ENCODE results near the gene SCML1. TPM values are rescaled to one million over a fixed set of nuclear protein-coding genes. Genes with fewer than 3 reads are reported as not detected.

SCML1 gene
- total RNA-seq, 2 experiments from 2014 or later, result 59.1 to 60.3 TPM

DNA sequence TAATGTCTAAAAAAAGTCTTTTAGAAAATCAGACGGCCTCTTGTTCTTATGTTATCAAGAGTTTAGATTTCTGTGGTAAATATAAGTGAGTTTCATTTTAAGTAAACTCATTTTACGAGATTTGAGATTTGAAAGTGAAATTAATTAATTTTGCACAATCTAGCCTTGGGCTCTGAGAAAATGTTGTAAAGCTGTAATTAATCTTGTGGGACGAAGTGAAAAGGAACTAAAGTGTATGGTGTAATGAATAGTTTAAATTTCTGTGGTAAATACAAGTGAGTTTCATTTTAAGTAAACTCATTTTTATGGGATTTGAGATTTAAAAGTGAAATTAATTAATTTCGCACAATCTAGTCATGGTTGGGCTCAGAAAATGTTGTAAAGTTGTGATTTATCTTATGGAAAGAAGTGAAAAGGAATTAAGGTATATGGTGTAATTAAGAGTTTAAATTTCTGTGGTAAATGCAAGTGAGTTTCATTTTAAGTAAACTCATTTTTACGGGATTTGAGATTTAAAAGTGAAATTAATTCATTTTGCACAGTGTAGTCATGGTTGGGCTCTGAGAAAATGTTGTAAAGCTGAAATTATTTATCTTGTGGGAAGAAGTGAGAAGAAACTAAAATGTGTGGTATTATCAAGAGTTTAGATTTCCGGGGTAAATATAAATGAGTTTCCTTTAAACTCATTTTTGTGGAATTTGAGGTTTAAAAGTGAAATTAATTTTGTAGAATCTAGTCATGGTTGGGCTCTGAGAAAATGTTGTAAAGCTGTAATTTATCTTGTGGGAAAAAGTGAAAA is 1.6 kb downstream of the SCML1 start:
- Mint-ChIP-seq H3K27ac (peak overlapping the region; percentile 89), H3K36me3 (ENCODE audit: low read depth) (peaks cover 14% of the 10 kb centered on the region), H3K4me3 (peak overlapping the region; percentile 92), H3K4me1 (ENCODE audit: low read depth) (peaks cover 56% of the 10 kb centered on the region), H3K27me3 (no peaks in the 10 kb centered on the region), H3K9me3 (no peaks in the 10 kb centered on the region)
- Histone ChIP-seq H3K4me3 (ENCODE audit: low read length) (peak overlapping the region; percentile 69), H3K36me3 (ENCODE audit: insufficient read depth, low read length) (no peaks in the 10 kb centered on the region), H3K27ac (ENCODE audit: low read depth in 1 of 2, low read length in 2 of 2) (peak overlapping the region in 1 of 2 donors; percentile 96), H3K27me3 (ENCODE audit: control insufficient read depth in 1 of 2, insufficient read depth in 2 of 2, low read length in 2 of 2) (peaks cover 0 to 2% of the 10 kb centered on the region in 2 experiments), H3K4me1 (ENCODE audit: insufficient read depth, low read length) (peaks cover 11% of the 10 kb centered on the region), H3K9me3 (ENCODE audit: control insufficient read depth in 1 of 2, insufficient read depth in 1 of 2, low read length in 2 of 2) (no peaks in the 10 kb centered on the region)
- intact Hi-C loops (cut with DNase I, micrococcal nuclease), result loop anchor here (2.0 to 10.0 kb wide), 5 partner anchors 34 to 1606 kb away; partner anchors contain the start of genes PDHA1 (in 2 of the 2) and PHKA2 (in 1 of the 2)
- ATAC-seq (ENCODE audit: poor library complexity) (no peak), DNase-seq (peak in 1 of 14 experiments; percentile 13)
- TF ChIP-seq, protein P1, sequence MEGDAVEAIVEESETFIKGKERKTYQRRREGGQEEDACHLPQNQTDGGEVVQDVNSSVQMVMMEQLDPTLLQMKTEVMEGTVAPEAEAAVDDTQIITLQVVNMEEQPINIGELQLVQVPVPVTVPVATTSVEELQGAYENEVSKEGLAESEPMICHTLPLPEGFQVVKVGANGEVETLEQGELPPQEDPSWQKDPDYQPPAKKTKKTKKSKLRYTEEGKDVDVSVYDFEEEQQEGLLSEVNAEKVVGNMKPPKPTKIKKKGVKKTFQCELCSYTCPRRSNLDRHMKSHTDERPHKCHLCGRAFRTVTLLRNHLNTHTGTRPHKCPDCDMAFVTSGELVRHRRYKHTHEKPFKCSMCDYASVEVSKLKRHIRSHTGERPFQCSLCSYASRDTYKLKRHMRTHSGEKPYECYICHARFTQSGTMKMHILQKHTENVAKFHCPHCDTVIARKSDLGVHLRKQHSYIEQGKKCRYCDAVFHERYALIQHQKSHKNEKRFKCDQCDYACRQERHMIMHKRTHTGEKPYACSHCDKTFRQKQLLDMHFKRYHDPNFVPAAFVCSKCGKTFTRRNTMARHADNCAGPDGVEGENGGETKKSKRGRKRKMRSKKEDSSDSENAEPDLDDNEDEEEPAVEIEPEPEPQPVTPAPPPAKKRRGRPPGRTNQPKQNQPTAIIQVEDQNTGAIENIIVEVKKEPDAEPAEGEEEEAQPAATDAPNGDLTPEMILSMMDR (IDR thresholded peaks at IDR 0.05), result no peak
- ChIA-PET POLR2A (interaction anchor here (0.5 to 1.1 kb wide), 2 partner anchors 686 to 1595 kb away, joined by 3 to 5 read pairs; partner anchors contain the start of gene CDKL5), CTCF (interaction anchor here (1.1 to 1.2 kb wide), 2 partner anchors 791 to 1595 kb away, joined by 3 read pairs; no protein-coding TSS in a partner anchor)

DNA sequence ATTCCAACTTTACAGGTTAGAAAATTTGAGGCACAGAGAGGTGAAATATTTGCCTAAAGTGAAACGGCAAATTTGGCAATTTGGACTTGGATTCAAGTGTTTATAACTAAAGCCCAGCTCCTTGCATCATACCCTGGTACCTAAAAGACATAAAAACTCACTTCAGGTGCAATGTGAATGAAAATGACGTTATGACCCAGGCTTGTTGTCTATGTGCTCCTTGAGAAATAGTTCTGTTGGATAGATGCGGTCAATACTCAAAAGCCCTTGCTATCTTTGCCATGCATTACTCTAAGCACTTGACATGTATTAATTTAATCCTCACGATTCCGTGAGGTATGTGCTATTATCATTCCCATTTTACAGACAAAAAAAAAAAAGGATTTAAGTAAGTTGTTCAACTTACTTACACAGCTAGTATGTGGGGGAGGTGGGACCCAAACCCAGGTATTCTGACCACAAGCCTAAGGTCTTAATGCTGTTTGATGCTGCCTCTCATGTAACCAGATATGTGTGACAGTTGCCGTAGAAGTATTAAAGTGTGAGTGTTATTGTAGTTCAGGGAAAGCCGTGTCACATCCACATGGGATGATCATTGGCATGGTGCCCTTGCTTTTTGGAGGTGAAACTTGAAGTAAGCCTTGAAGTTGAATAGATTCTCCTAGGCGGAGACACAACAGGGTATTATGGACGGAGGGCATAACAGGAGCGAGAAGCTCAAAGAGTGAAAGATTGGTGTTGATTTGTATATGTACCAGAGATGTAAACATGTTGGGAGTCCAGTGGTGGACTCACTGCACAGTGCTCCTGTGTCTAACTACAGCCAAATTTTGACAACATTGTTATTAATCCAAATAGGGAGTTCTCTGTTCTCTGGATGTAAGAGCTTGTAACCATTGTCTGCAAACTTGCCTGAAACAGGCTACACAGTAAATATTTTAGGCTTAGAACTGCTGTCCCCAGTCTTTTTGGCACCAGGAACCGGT is 3.1 kb downstream of the SCML1 start:
- TF ChIP-seq, protein P1 (IDR thresholded peaks at IDR 0.05), result no peak

DNA sequence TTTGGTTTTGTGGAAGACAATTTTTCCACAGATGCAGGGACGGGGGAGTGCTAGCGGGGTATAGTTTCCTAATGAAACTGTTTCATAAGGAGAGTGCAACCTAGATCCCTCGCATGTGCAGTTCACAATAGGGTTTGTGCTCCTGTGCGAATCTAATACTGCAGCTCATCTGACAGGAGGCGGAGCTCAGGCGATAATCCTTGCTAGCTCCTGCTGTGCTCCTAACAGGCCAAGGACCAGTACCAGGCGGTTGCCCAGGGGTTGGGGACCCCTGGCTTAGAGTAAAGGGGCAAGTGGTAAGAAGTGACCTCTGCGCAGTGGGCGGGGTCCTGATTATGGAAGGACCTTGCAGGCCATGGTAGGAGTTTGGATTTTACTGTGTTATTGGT is 3.8 kb downstream of the SCML1 start:
- H3K4me1 Mint-ChIP-seq (ENCODE audit: low read depth), result peaks cover 65% of the 10 kb centered on the region
- Histone ChIP-seq H3K9me3 (ENCODE audit: control insufficient read depth in 1 of 2, insufficient read depth in 1 of 2, low read length in 2 of 2) (no peaks in the 10 kb centered on the region), H3K4me3 (ENCODE audit: low read length) (no peak overlapping the region), H3K36me3 (ENCODE audit: insufficient read depth, low read length) (no peaks in the 10 kb centered on the region), H3K27ac (ENCODE audit: low read depth in 1 of 2, low read length in 2 of 2) (no peak overlapping the region), H3K27me3 (ENCODE audit: control insufficient read depth in 1 of 2, insufficient read depth in 2 of 2, low read length in 2 of 2) (peaks cover 0 to 2% of the 10 kb centered on the region in 2 experiments), H3K4me1 (ENCODE audit: insufficient read depth, low read length) (peaks cover 11% of the 10 kb centered on the region)
- ATAC-seq (ENCODE audit: poor library complexity) (no peak), DNase-seq (peak in 1 of 14 experiments; percentile 10)
- peaks cover 14% of the 10 kb centered on the region for H3K36me3 Mint-ChIP-seq (ENCODE audit: low read depth)
- POLR2A ChIA-PET, result no interaction called here
- H3K9me3 Mint-ChIP-seq, result no peaks in the 10 kb centered on the region
- TF ChIP-seq, protein P1 (IDR thresholded peaks at IDR 0.05), result no peak
- H3K27me3 Mint-ChIP-seq, result no peaks in the 10 kb centered on the region
- intact Hi-C loops (cut with DNase I, micrococcal nuclease), result loop anchor here in 1 of 2 experiments (10.0 kb wide), 1 partner anchor 634 kb away; no protein-coding TSS in a partner anchor
- CTCF ChIA-PET, result no interaction called here
- H3K27ac Mint-ChIP-seq, result peak overlapping the region; percentile 56
- H3K4me3 Mint-ChIP-seq, result peak overlapping the region; percentile 31

More for the DNA sequence above, 3.1 kb downstream of the SCML1 start:
- peaks cover 65% of the 10 kb centered on the region for H3K4me1 Mint-ChIP-seq (ENCODE audit: low read depth)
- DNase-seq (no peak), ATAC-seq (ENCODE audit: poor library complexity) (no peak)
- Histone ChIP-seq H3K4me1 (ENCODE audit: insufficient read depth, low read length) (peaks cover 11% of the 10 kb centered on the region), H3K9me3 (ENCODE audit: control insufficient read depth in 1 of 2, insufficient read depth in 1 of 2, low read length in 2 of 2) (no peaks in the 10 kb centered on the region), H3K27me3 (ENCODE audit: control insufficient read depth in 1 of 2, insufficient read depth in 2 of 2, low read length in 2 of 2) (peaks cover 0 to 2% of the 10 kb centered on the region in 2 experiments), H3K4me3 (ENCODE audit: low read length) (no peak overlapping the region), H3K27ac (ENCODE audit: low read depth in 1 of 2, low read length in 2 of 2) (no peak overlapping the region), H3K36me3 (ENCODE audit: insufficient read depth, low read length) (no peaks in the 10 kb centered on the region)
- H3K4me3 Mint-ChIP-seq, result peak overlapping the region; percentile 92
- intact Hi-C loops (cut with DNase I, micrococcal nuclease), result loop anchor here in 1 of 2 experiments (10.0 kb wide), 1 partner anchor 634 kb away; no protein-coding TSS in a partner anchor
- POLR2A ChIA-PET, result no interaction called here
- peak overlapping the region; percentile 56 for H3K27ac Mint-ChIP-seq
- H3K36me3 Mint-ChIP-seq (ENCODE audit: low read depth), result peaks cover 14% of the 10 kb centered on the region
- H3K9me3 Mint-ChIP-seq, result no peaks in the 10 kb centered on the region
- CTCF ChIA-PET, result interaction anchor here (1.1 to 1.2 kb wide), 2 partner anchors 793 to 1593 kb away, joined by 3 read pairs; no protein-coding TSS in a partner anchor
- no peaks in the 10 kb centered on the region for H3K27me3 Mint-ChIP-seq

Data from CD4-positive, alpha-beta T cell (primary cell).